GM12878 (cell line): ENCODE measurements around the gene LRP1B. TPM values are rescaled to one million over a fixed set of nuclear protein-coding genes. Genes with fewer than 3 reads are reported as not detected.

Experiments
- CREM ChIP-seq: IDR thresholded peaks from 2 replicates; pipeline ENCODE4 v1.6.1; 2014; ENCODE audit warnings: antibody characterized with exemption, low read depth
- ETV6 ChIP-seq, 2 experiments: fragments of 450-650 bp in 1 of 2; IDR thresholded peaks in 1 of 2; conservative IDR thresholded peaks in 1 of 2; 2 replicates each; pipeline ENCODE4 v1.6.1; 2014; ENCODE audit warnings: antibody characterized with exemption in 1 of 2, borderline replicate concordance in 1 of 2, low read depth in 1 of 2, mild to moderate bottlenecking in 1 of 2, moderate library complexity in 1 of 2
- EZH2 ChIP-seq: IDR thresholded peaks from 2 replicates; pipeline ENCODE4 v1.6.1; 2012; ENCODE audit warnings: low read depth, mild to moderate bottlenecking, control low read depth, inconsistent platforms, low read length, borderline replicate concordance; ENCODE audit not compliant: control insufficient read depth
- HDGF ChIP-seq: fragments of 450-650 bp; IDR thresholded peaks from 2 replicates; pipeline ENCODE4 v1.6.1; 2016; ENCODE audit warnings: antibody characterized with exemption
- LARP7 ChIP-seq: fragments of 450-650 bp; IDR thresholded peaks from 2 replicates; pipeline ENCODE4 v1.6.1; 2017; ENCODE audit warnings: mild to moderate bottlenecking
- NBN ChIP-seq: fragments of 450-650 bp; IDR thresholded peaks from 2 replicates; pipeline ENCODE4 v1.6.1; 2016
- PAX8 ChIP-seq: fragments of 450-650 bp; IDR thresholded peaks from 2 replicates; pipeline ENCODE4 v1.6.1; 2017; ENCODE audit warnings: mild to moderate bottlenecking, moderate library complexity
- POLR2AphosphoS5 ChIP-seq: IDR thresholded peaks from 2 replicates; pipeline ENCODE4 v1.6.1; 2011; ENCODE audit warnings: mild to moderate bottlenecking, low read length, inconsistent platforms
- POU2F2 ChIP-seq: IDR thresholded peaks from 3 replicates; pipeline ENCODE4 v1.6.1; 2011; ENCODE audit warnings: low read depth, mild to moderate bottlenecking, low read length, borderline replicate concordance
- RB1 ChIP-seq: fragments of 450-650 bp; formaldehyde crosslinking; IDR thresholded peaks from 2 replicates; pipeline ENCODE4 v1.6.1; 2017; ENCODE audit warnings: mild to moderate bottlenecking, borderline replicate concordance
- SIN3A ChIP-seq: IDR thresholded peaks from 2 replicates; pipeline ENCODE4 v1.6.1; 2012; ENCODE audit warnings: low read depth, low read length, improper control_type of control experiment
- SPI1 ChIP-seq: IDR thresholded peaks from 2 replicates; pipeline ENCODE4 v1.6.1; 2011; ENCODE audit warnings: low read depth, mild to moderate bottlenecking, low read length, moderate library complexity, borderline replicate concordance; ENCODE audit not compliant: insufficient read depth
- SRF ChIP-seq, 2 experiments: IDR thresholded peaks; 2 replicates each; pipeline ENCODE4 v1.6.1; 2011; ENCODE audit warnings: low read depth in 2 of 2, low read length in 2 of 2, mild to moderate bottlenecking in 1 of 2, moderate library complexity in 1 of 2
- WRNIP1 ChIP-seq: IDR thresholded peaks from 2 replicates; pipeline ENCODE4 v1.6.1; 2011; ENCODE audit warnings: low read depth, low read length, improper control_type of control experiment, borderline replicate concordance
- ZBTB11 ChIP-seq: fragments of 450-650 bp; formaldehyde crosslinking; IDR thresholded peaks from 2 replicates; pipeline ENCODE4 v1.5.0; 2022; ENCODE audit warnings: mild to moderate bottlenecking, missing genetic modification characterization
- polyA plus RNA-seq, 11 experiments: library from polyadenylated mRNA; depleted of rRNA in 4 of 11; unstranded in 6 of 11; stranded (reverse) in 5 of 11; fragments of >200 nt; fragmentation: Nextera tagmentation in 4 of 11; fragmentation: Illumina TruSeq in 1 of 11; extraction: Ambion mirVana in 4 of 11; extraction: Trizol in 1 of 11; gene quantifications; 1 replicate in 1 of 11; 2 replicates in 10 of 11; pipeline versions ENCODE4 v1.2.1 to v1.2.3, GENCODE V29; 2011 to 2016; ENCODE audit warnings: inconsistent platforms in 2 of 11, missing spikeins in 2 of 11, low read depth in 1 of 11
- total RNA-seq, 4 experiments: library from RNA; depleted of rRNA in 3 of 4; stranded (reverse); fragments of >200 nt in 3 of 4; fragmentation: Illumina TruSeq in 1 of 4; extraction: Trizol in 1 of 4; gene quantifications; 2 replicates each; pipeline versions ENCODE4 v1.2.1 to v1.2.3, GENCODE V29; 2013 to 2021

The LRP1B gene
- total and polyA plus RNA-seq, 10 of the 15 experiments (the other 5 are each of a cell fraction or from before 2014, with no cell fraction given): under 0.01 to 0.06 (median 0.03) TPM; not detected in 5

GRCh38 chr2:141362311-141362710 is 768.5 kb downstream of the LRP1B start (continued):
- TF ChIP-seq SRF (IDR thresholded peaks at IDR 0.05; ENCODE audit: low read depth in 2 of 2, low read length in 2 of 2): no peak
- no peak for TF ChIP-seq NBN
- TF ChIP-seq POU2F2: no peak
- TF ChIP-seq POLR2AphosphoS5: no peak
- no peak for TF ChIP-seq EZH2
- no peak for TF ChIP-seq SPI1
- TF ChIP-seq LARP7: no peak
- no peak for TF ChIP-seq ETV6 (conservative IDR thresholded peaks at IDR 0.05 in 1 of 2, IDR thresholded peaks at IDR 0.05 in 1 of 2; ENCODE audit: borderline replicate concordance in 1 of 2, low read depth in 1 of 2)
- TF ChIP-seq PAX8: no peak
- TF ChIP-seq HDGF: no peak
- TF ChIP-seq SIN3A: no peak
- TF ChIP-seq ZBTB11 (CRISPR knock-in tag): no peak
- TF ChIP-seq CREM: no peak
- TF ChIP-seq RB1: no peak
- no peak for TF ChIP-seq WRNIP1
- TF ChIP-seq, all 136 proteins: peak for 0
